IMR-90 (cell line): ENCODE measurements around the gene CORO1C.

Source experiments
- POLR2A ChIP-seq: IDR thresholded peaks from 2 replicates; pipeline ENCODE4 v1.6.1; 2012; ENCODE audit warnings: mild to moderate bottlenecking, low read depth, low read length
- RFX5 ChIP-seq: IDR thresholded peaks from 2 replicates; pipeline ENCODE4 v1.8.0; 2012; ENCODE audit warnings: low read depth, mild to moderate bottlenecking, low read length, moderate library complexity
- TF ChIP-seq, protein P1 (sequence below): conservative IDR thresholded peaks from 2 replicates; pipeline ENCODE4 v1.5.1; 2012; ENCODE audit warnings: mild to moderate bottlenecking, low read depth, low read length, improper control_type of control experiment

- TF ChIP-seq, protein P1, sequence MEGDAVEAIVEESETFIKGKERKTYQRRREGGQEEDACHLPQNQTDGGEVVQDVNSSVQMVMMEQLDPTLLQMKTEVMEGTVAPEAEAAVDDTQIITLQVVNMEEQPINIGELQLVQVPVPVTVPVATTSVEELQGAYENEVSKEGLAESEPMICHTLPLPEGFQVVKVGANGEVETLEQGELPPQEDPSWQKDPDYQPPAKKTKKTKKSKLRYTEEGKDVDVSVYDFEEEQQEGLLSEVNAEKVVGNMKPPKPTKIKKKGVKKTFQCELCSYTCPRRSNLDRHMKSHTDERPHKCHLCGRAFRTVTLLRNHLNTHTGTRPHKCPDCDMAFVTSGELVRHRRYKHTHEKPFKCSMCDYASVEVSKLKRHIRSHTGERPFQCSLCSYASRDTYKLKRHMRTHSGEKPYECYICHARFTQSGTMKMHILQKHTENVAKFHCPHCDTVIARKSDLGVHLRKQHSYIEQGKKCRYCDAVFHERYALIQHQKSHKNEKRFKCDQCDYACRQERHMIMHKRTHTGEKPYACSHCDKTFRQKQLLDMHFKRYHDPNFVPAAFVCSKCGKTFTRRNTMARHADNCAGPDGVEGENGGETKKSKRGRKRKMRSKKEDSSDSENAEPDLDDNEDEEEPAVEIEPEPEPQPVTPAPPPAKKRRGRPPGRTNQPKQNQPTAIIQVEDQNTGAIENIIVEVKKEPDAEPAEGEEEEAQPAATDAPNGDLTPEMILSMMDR, result no peak
- TF ChIP-seq RFX5, result no peak
- TF ChIP-seq POLR2A, result no peak
Observed at GRCh38 chr12:108613548-108613947, 117.8 kb downstream of the CORO1C start.
